Esophagus muscularis mucosa (tissue), 4 donors: ENCODE measurements around the gene PXDN. TPM values are rescaled to one million over a fixed set of nuclear protein-coding genes. Genes with fewer than 3 reads are reported as not detected.
A peak's percentile ranks its signal among the peaks of the same experiment; 100 is the strongest.

Experiments used
- DNase-seq: peaks from one replicate; pipeline ENCODE4 v3.0.0-alpha.2; 2017; ENCODE audit errors: extremely low spot score
- H3K27ac ChIP-seq, 4 donors: fragments of 200-600 bp; sonication (generic); replicated peaks in 1 of 4; 1 replicate in 3 of 4; 2 replicates in 1 of 4; pipeline ENCODE4 v1.5.1; 2016 to 2019; ENCODE audit warnings: mild to moderate bottlenecking in 1 of 4
- H3K27me3 ChIP-seq, 4 donors: fragments of 200-600 bp; sonication (generic); one replicate each; pipeline versions ENCODE4 v1.5.1 to v1.6.0; 2016 to 2019
- H3K36me3 ChIP-seq, 4 donors: fragments of 200-600 bp; sonication (generic); one replicate each; pipeline ENCODE4 v1.5.1; 2016 to 2019
- H3K4me1 ChIP-seq, 4 donors: fragments of 200-600 bp; sonication (generic); one replicate each; pipeline ENCODE4 v1.5.1; 2016 to 2019
- H3K4me3 ChIP-seq, 4 donors: fragments of 200-600 bp; sonication (generic); 1 replicate in 2 of 4; 2 replicates in 2 of 4; pipeline ENCODE4 v1.5.1; 2016 to 2019; ENCODE audit warnings: mild to moderate bottlenecking in 4 of 4, moderate library complexity in 1 of 4
- H3K9me3 ChIP-seq, 4 donors: fragments of 200-600 bp; sonication (generic); 1 replicate in 3 of 4; 2 replicates in 1 of 4; pipeline ENCODE4 v1.5.1; 2016 to 2019
- CTCF ChIP-seq, 3 experiments: fragments of 200-600 bp in 2 of 3; fragments of 450-650 bp in 1 of 3; sonication (generic) in 2 of 3; IDR thresholded peaks; one replicate each; pipeline ENCODE4 v1.5.1; 2017 to 2019; ENCODE audit warnings: antibody characterized with exemption in 3 of 3, mild to moderate bottlenecking in 2 of 3, moderate library complexity in 1 of 3
- EP300 ChIP-seq: sonication (generic); formaldehyde crosslinking; IDR thresholded peaks from one replicate; pipeline ENCODE4 v1.6.1; 2017; ENCODE audit warnings: antibody characterized with exemption
- POLR2A ChIP-seq: fragments of 450-650 bp; IDR thresholded peaks from one replicate; pipeline ENCODE4 v1.6.1; 2017; ENCODE audit warnings: antibody characterized with exemption, moderate library complexity, mild to moderate bottlenecking, low read depth
- POLR2AphosphoS5 ChIP-seq, 2 donors: sonication (generic); formaldehyde crosslinking; IDR thresholded peaks; one replicate each; pipeline ENCODE4 v1.6.1; 2017; ENCODE audit warnings: antibody characterized with exemption in 2 of 2
- whole genome bisulfite sequencing: methylation state at CpG from one replicate; pipeline ENCODE4 v1.1.5; 2018; 5-methylcytosine and 5-hydroxymethylcytosine counted together
- intact Hi-C: fragments of 100-400 bp; cut with DNase I; formaldehyde crosslinking; loops from one replicate; pipeline ENCODE4 v1.15.1; 2023
- total RNA-seq, 4 donors: library from RNA; depleted of rRNA; stranded (reverse); fragments of >200 nt; gene quantifications; one replicate each; pipeline versions ENCODE4 v1.1.0 to v1.2.1, GENCODE V29; 2016

The PXDN gene
- total RNA-seq, 4 donors from 2014 or later, result 19.9 to 81.6 (median 50.1) TPM

- no peak for TF ChIP-seq CTCF (IDR thresholded peaks at IDR 0.05)
- no peak for TF ChIP-seq POLR2A
- no peak for TF ChIP-seq POLR2AphosphoS5 (IDR thresholded peaks at IDR 0.05)
- no peak for TF ChIP-seq EP300
- Histone ChIP-seq H3K9me3 (no peaks in the 10 kb centered on the region), H3K27ac (peak overlapping the region; percentile 84 to 89 (median 88)), H3K4me3 (no peak overlapping the region), H3K27me3 (no peaks in the 10 kb centered on the region), H3K4me1 (peaks cover 2 to 22% (median 21%) of the 10 kb centered on the region in 4 donors), H3K36me3 (peaks cover 12 to 92% (median 73%) of the 10 kb centered on the region in 4 donors)
- DNase-seq, result no peak
- intact Hi-C loops, result loop anchor here (5.0 kb wide), 1 partner anchor 142 kb away; no protein-coding TSS in a partner anchor
- 86% methylated on average over 16 of the region's 18 CpGs for WGBS
Measured at GRCh38 chr2:1674766-1675397, 69.4 kb downstream of the PXDN start.

GRCh38 chr2:1674276-1674675 lies 70.0 kb downstream of the PXDN start:
- TF ChIP-seq POLR2AphosphoS5 (IDR thresholded peaks at IDR 0.05), result no peak
- no peak for TF ChIP-seq EP300
- TF ChIP-seq CTCF (IDR thresholded peaks at IDR 0.05), result no peak
- no peak for TF ChIP-seq POLR2A
- Histone ChIP-seq H3K9me3 (no peaks in the 10 kb centered on the region), H3K36me3 (peaks cover 12 to 89% (median 66%) of the 10 kb centered on the region in 4 donors), H3K27me3 (no peaks in the 10 kb centered on the region), H3K4me3 (no peak overlapping the region), H3K27ac (peak overlapping the region in 1 of 4 donors; percentile 89), H3K4me1 (peaks cover 2 to 22% (median 21%) of the 10 kb centered on the region in 4 donors)
- WGBS, result 98% methylated on average over 7 of the region's 9 CpGs
- no peak for DNase-seq
- intact Hi-C loops, result no loop called here

- DNase-seq, result no peak
- Histone ChIP-seq H3K27ac (no peak overlapping the region), H3K36me3 (peaks cover 12 to 83% (median 57%) of the 10 kb centered on the region in 4 donors), H3K4me3 (no peak overlapping the region), H3K27me3 (no peaks in the 10 kb centered on the region), H3K9me3 (no peaks in the 10 kb centered on the region), H3K4me1 (peaks cover 2 to 22% (median 21%) of the 10 kb centered on the region in 4 donors)
- TF ChIP-seq CTCF (IDR thresholded peaks at IDR 0.05) (no peak), POLR2AphosphoS5 (IDR thresholded peaks at IDR 0.05) (no peak), EP300 (no peak), POLR2A (no peak)
- 91% methylated on average over 14 of the region's 18 CpGs for WGBS
- intact Hi-C loops, result no loop called here
Measured at GRCh38 chr2:1673160-1673944, 71.0 kb downstream of the PXDN start.

- TF ChIP-seq EP300, result no peak
- no peak for TF ChIP-seq CTCF (IDR thresholded peaks at IDR 0.05)
- no peak for TF ChIP-seq POLR2AphosphoS5 (IDR thresholded peaks at IDR 0.05)
- peaks cover 12 to 77% (median 52%) of the 10 kb centered on the region in 4 donors for H3K36me3 ChIP-seq
- no peaks in the 10 kb centered on the region for H3K27me3 ChIP-seq
- DNase-seq, result no peak
- H3K4me3 ChIP-seq, result no peak overlapping the region
- H3K27ac ChIP-seq, result no peak overlapping the region
- no peaks in the 10 kb centered on the region for H3K9me3 ChIP-seq
- peaks cover 2 to 22% (median 21%) of the 10 kb centered on the region in 4 donors for H3K4me1 ChIP-seq
- intact Hi-C loops, result no loop called here
- 91% methylated on average over 5 of the region's 5 CpGs for WGBS
Measured at GRCh38 chr2:1672738-1673137, 71.6 kb downstream of the PXDN start.
